ENCODE measurements around the gene RHOV. TPM values are rescaled to one million over a fixed set of nuclear protein-coding genes. Genes with fewer than 3 reads are reported as not detected.

RHOV gene
- total and polyA plus RNA-seq, 2 donors (not counting 1 experiment from before 2014, with no cell fraction given): not detected

DNA sequence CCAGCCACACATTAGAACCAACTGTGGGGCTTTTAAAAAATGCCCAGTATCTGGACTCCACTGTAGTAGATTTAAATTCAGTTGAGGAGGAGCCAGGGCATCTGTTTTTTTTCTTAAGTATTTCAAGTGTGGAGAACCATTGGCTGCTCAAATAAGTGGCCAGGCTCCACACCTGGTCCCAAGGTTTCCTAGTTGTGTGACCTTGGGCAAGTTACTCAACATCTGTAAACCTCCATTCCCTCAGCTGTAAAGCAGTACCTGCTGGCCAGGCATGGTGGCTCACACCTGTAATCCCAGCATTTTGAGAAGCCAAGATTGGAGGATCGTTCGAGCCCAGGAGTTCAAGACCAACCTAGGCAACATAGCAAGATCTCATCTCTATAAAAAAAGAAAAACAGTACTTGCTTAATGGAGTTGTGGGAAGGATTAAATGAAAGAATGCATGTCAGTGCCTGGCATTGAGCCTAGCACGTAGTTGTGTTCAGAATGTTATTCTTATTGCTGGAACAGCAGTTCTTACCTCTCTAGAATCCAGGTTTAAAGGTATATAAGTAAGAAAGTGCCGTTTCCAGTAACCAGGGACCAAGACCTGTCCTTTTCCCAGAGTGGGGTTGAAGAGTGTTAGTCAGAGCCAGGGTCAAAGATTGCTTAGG lies 47.5 kb downstream of the RHOV start:
- Histone ChIP-seq H3K4me3 (replicated peaks in 1 of 4; ENCODE audit: control extremely low read depth in 1 of 4, insufficient read depth in 1 of 4, low read depth in 3 of 4, low read length in 4 of 4) (no peak overlapping the region), H3K27ac (ENCODE audit: insufficient read depth, low read length) (no peak overlapping the region), H2AFZ (ENCODE audit: low read length) (no peak overlapping the region), H3K9ac (ENCODE audit: insufficient read depth, low read length) (no peak overlapping the region), H3K9me3 (ENCODE audit: control insufficient read depth, insufficient read depth, low read depth, low read length) (no peaks in the 10 kb centered on the region), H3K27me3 (ENCODE audit: control insufficient read depth, insufficient read depth, low read length) (peaks cover 16% of the 10 kb centered on the region), H3K79me2 (ENCODE audit: control insufficient read depth, insufficient read depth, low read length) (no peaks in the 10 kb centered on the region), H4K20me1 (ENCODE audit: control insufficient read depth, extremely low read depth, insufficient read depth, low read length) (no peaks in the 10 kb centered on the region), H3K36me3 (ENCODE audit: control insufficient read depth, insufficient read depth, low read length) (no peaks in the 10 kb centered on the region), H3K4me2 (ENCODE audit: extremely low read depth, insufficient read depth, low read length) (no peak overlapping the region), H3K4me1 (ENCODE audit: control insufficient read depth, extremely low read depth, insufficient read depth, low read length) (no peaks in the 10 kb centered on the region)
- DNase-seq (ENCODE audit: low read depth in 2 of 2): peak in 1 of 2 donors; percentile 23
- TF ChIP-seq EZH2 (IDR thresholded peaks at IDR 0.05; ENCODE audit: low read length, missing control alignments): no peak
- TF ChIP-seq CTCF (conservative IDR thresholded peaks at IDR 0.05 in 1 of 2, IDR thresholded peaks at IDR 0.05 in 1 of 2; ENCODE audit: low read depth in 1 of 2, low read length in 2 of 2): no peak

DNA sequence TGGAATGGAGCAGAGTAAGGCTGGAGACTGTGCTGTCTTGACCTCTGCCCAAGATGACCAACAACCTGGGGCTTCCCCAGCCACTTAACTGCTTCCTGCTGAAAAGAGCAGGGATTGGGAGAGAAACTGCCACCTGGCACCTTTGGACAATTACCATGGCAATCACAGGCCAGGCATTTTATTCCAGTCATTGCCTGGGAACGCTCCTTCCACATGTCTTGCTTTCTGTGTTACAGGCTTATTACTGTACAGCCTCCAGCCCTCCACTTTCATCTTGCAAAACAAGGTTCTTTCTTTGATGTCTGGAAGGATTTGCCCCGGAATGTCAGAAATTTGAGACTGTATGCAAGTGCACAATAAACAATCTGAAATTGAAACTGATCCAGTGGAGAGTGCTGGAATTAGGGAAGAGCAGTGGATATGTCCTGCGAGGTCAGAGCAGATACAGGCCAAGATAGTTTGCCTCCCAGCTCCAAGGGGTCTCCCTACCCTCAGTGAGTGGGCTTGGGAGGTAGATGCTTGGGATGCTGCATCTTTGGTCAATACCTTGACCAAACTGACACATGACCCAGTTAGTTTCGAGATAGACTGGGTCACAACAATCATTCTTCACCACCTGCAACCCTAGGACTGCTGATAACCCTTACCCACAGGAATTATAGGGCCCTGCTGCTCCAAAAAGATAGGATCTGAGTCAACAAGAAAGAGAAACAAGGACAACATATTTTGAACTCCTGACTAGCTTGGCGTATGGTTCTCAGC lies 48.2 kb downstream of the RHOV start:
- no peaks in the 10 kb centered on the region for H4K20me1 ChIP-seq (ENCODE audit: control insufficient read depth, extremely low read depth, insufficient read depth, low read length)
- no peak overlapping the region for H3K4me2 ChIP-seq (ENCODE audit: extremely low read depth, insufficient read depth, low read length)
- no peak overlapping the region for H2AFZ ChIP-seq (ENCODE audit: low read length)
- peaks cover 16% of the 10 kb centered on the region for H3K27me3 ChIP-seq (ENCODE audit: control insufficient read depth, insufficient read depth, low read length)
- no peak overlapping the region for H3K27ac ChIP-seq (ENCODE audit: insufficient read depth, low read length)
- TF ChIP-seq CTCF (conservative IDR thresholded peaks at IDR 0.05 in 1 of 2, IDR thresholded peaks at IDR 0.05 in 1 of 2; ENCODE audit: low read depth in 1 of 2, low read length in 2 of 2) (no peak), EZH2 (IDR thresholded peaks at IDR 0.05; ENCODE audit: low read length, missing control alignments) (no peak)
- no peaks in the 10 kb centered on the region for H3K36me3 ChIP-seq (ENCODE audit: control insufficient read depth, insufficient read depth, low read length)
- H3K79me2 ChIP-seq (ENCODE audit: control insufficient read depth, insufficient read depth, low read length): no peaks in the 10 kb centered on the region
- H3K9me3 ChIP-seq (ENCODE audit: control insufficient read depth, insufficient read depth, low read depth, low read length): no peaks in the 10 kb centered on the region
- DNase-seq (ENCODE audit: low read depth in 2 of 2): peak in 1 of 2 donors; percentile 34
- H3K4me3 ChIP-seq (replicated peaks in 1 of 4; ENCODE audit: control extremely low read depth in 1 of 4, insufficient read depth in 1 of 4, low read depth in 3 of 4, low read length in 4 of 4): no peak overlapping the region
- H3K4me1 ChIP-seq (ENCODE audit: control insufficient read depth, extremely low read depth, insufficient read depth, low read length): no peaks in the 10 kb centered on the region
- H3K9ac ChIP-seq (ENCODE audit: insufficient read depth, low read length): no peak overlapping the region

DNA sequence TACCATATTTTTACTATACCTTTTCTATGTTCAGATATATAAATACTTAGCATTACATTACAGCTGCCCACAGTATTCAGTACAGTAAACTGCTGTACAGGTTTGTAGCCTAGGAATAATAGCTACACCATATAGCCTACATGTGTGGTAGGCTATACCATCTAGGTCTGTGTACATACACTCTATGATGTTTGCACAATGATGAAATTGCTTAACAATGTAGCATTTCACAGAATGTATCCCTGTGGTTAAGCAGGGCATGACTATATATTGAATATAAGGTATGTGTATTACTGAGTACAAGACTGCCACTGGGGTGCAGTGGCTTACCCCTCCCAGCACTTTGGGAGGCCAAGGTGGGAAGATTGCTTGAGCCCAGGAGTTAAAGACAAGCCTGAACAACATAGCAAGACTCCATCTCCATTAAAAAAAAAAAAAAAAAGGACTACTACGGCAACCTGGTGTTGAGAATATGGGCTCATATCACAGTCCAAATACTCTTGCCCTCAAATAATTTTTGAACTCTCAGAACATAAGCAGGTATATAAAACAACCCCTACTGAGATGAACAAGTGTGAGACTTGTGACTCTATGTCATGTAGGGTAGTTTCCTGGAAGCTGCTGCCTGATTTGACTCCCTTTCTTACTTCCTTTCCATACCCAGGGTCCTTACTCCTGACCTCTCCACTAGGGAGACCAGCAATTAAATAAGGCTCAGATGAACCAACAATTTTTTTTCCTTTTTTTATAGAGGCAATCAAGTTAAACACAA lies 50.3 kb downstream of the RHOV start:
- Histone ChIP-seq H3K27ac (ENCODE audit: insufficient read depth, low read length) (no peak overlapping the region), H4K20me1 (ENCODE audit: control insufficient read depth, extremely low read depth, insufficient read depth, low read length) (no peaks in the 10 kb centered on the region), H3K36me3 (ENCODE audit: control insufficient read depth, insufficient read depth, low read length) (no peaks in the 10 kb centered on the region), H3K79me2 (ENCODE audit: control insufficient read depth, insufficient read depth, low read length) (no peaks in the 10 kb centered on the region), H3K27me3 (ENCODE audit: control insufficient read depth, insufficient read depth, low read length) (peaks cover 16% of the 10 kb centered on the region), H3K4me2 (ENCODE audit: extremely low read depth, insufficient read depth, low read length) (no peak overlapping the region), H2AFZ (ENCODE audit: low read length) (no peak overlapping the region), H3K9me3 (ENCODE audit: control insufficient read depth, insufficient read depth, low read depth, low read length) (no peaks in the 10 kb centered on the region), H3K4me1 (ENCODE audit: control insufficient read depth, extremely low read depth, insufficient read depth, low read length) (no peaks in the 10 kb centered on the region), H3K9ac (ENCODE audit: insufficient read depth, low read length) (no peak overlapping the region), H3K4me3 (replicated peaks in 1 of 4; ENCODE audit: control extremely low read depth in 1 of 4, insufficient read depth in 1 of 4, low read depth in 3 of 4, low read length in 4 of 4) (no peak overlapping the region)
- DNase-seq (ENCODE audit: low read depth in 2 of 2): no peak
- TF ChIP-seq EZH2 (IDR thresholded peaks at IDR 0.05; ENCODE audit: low read length, missing control alignments): no peak
- no peak for TF ChIP-seq CTCF (conservative IDR thresholded peaks at IDR 0.05 in 1 of 2, IDR thresholded peaks at IDR 0.05 in 1 of 2; ENCODE audit: low read depth in 1 of 2, low read length in 2 of 2)

Measured in fibroblast of lung (primary cell).